Activated CD8-positive, alpha-beta memory T cell treated with anti-CD3 and anti-CD28 coated beads for 4 hours (primary cell): ENCODE data around the gene CACNA1A.

Experiments
- DNase-seq, 2 donors: peaks; one replicate each; pipeline ENCODE4 v3.0.0-alpha.2; 2020; ENCODE audit warnings: low read depth in 2 of 2

CACNA1A gene

GRCh38 chr19:13234518-13234917 lies 271.8 kb downstream of the CACNA1A start:
- peak; percentile 30 to 35 for DNase-seq

DNA sequence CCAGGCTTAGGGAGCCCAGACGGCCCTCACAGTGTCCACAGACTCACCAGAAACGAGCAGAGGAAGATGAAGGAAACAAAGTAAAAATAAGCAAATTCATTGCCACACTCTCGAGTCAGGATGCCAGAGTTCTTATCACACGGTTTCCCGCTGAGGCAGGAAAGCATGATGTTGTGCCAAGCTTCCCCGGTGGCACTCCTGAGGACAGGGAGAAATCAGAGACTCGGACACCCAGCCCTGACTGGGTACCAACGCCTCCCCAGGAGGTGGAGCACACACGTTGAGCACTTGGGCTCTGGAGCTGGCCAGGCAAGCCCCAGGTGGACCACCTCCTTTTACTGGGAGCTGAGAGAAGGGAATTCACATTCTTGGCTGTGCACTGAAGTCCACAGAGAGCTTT lies 274.6 kb downstream of the CACNA1A start:
- no peak for DNase-seq

DNA sequence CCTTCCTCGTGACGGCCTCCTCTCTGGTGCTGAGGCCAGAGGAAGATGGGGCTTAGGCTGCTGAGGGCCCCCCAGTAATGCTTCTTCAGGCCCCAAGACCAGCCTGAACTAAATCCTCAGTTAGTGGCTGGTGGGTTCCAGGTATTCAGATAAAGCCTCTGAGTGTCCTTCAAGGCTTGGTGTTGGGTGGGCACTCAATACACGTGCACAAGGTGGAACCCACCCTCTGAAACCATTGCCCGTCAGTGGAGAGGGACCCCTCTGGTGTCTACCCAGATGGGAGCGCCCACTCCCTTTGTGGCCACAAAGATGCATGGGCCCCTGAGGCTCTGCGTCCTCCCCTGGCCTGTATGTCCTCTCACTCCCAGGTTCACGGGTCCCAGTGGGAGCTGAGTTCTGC lies 277.0 kb downstream of the CACNA1A start:
- DNase-seq, result no peak

GRCh38 chr19:13228561-13228960 lies 277.7 kb downstream of the CACNA1A start:
- no peak for DNase-seq

GRCh38 chr19:13226983-13227382 lies 279.3 kb downstream of the CACNA1A start:
- no peak for DNase-seq

GRCh38 chr19:13225973-13226865 lies 280.1 kb downstream of the CACNA1A start:
- no peak for DNase-seq

DNA sequence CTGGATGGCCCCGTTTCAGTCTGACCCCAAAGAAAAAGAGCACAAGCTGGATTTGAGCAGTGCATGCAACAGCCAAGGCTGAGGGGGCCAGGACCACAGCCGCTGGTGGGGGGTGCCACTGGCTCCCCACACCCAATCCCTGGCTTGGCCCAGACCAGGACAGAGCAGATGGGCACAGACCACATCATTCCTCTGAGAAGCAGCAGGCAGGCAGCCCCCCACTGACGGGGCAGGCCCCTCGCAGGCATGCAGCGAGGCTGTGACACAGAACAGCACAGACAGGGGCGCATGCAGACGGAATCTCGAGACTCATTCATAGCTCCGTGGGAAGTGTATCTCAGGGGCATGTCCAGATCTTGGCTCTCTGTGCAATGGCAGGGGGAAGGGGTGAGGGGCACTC lies 281.2 kb downstream of the CACNA1A start:
- no peak for DNase-seq

- DNase-seq, result no peak
Observed at GRCh38 chr19:13220847-13221246, 285.4 kb downstream of the CACNA1A start.

- DNase-seq, result no peak
Observed at GRCh38 chr19:13215572-13216380, 290.5 kb downstream of the CACNA1A start.

GRCh38 chr19:13214036-13214730 lies 292.1 kb downstream of the CACNA1A start:
- DNase-seq, result no peak

- peak; percentile 51 to 58 for DNase-seq
Observed at GRCh38 chr19:13212759-13213330, 293.4 kb downstream of the CACNA1A start.

DNA sequence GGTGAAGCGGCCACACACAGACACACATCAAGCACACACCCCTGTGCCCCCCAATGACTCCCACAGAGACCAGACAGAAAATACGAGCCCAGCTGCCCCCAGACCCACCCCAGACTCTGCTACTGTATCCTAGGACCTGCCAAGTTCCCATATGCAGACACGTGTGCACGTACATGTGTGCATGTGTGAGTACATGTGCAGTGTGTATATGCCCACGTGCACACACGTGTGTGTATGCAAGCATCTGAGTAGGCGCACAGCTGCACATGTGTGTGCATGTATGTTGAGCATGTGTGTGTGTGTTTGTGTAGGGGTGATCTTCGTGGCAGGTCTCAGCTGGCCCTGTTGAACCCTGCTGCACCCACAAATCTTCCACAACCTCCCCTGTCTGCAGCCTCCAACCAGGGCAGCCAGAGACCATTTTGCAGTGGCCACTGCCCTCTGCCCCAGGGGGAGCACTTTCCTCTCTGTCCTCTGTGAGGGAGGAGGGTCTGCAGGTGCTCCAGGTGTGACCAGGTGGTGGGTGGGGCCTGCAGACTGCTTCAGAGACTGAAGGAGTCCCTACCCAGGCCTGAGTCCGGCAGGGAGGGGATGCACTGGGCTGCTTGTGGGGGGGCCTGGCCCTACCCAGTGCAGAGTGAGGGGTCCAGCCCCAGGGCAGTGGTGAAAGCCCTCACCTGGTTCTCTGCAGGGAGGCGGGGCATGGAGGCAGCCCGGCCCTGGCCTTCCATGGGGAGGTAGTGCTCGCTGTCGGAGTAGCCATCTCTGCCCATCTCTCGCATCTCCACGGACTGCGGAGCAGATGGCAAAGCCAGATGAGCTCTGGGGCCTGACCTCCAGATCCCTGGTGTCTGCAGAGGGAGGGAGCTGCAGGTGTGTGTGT lies 294.6 kb downstream of the CACNA1A start:
- DNase-seq, result no peak

DNA sequence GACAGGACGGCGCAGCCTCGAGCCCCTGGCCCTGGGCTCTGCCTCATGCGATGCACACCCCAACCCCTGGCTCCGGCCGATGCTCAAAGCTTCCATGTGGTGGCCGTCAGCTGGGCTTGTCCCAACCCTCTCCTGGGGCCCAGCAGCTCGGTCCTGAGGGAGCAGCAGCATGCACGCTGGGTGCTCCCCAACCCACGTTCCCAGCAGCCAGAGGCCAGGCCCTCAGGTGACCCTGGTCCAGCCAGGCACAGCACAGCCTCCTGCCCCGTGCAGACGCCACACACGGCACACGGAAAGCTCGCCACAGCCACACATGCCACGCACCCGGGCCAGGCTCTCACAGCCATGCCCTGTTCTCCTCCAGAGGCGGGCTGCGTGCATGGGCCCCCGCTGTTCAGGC lies 295.3 kb downstream of the CACNA1A start:
- no peak for DNase-seq

DNA sequence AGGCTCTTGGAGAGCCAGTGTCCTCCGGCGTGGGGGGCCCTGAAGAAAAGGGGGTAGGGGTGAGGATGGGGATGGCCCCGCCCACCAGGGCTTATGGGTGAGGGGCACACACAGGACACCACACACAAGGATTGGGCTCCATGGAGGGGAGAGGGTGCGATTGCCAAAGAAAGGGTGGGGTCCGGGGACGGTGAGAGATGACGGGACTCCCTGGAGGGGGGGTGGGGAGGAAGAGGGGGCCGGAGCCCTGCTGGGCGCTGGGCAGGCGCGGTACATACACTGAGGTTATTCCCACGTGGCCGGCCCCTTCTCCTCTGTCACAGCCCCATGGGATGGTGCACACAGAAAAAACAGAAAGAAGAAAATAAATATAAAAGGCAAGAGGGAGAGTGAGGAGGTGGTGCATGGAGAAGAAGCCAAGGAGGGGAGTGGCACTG lies 295.9 kb downstream of the CACNA1A start:
- DNase-seq, result no peak

- no peak for DNase-seq
Observed at GRCh38 chr19:13209484-13210338, 296.6 kb downstream of the CACNA1A start.

- DNase-seq, result no peak
Observed at GRCh38 chr19:13208672-13209483, 297.4 kb downstream of the CACNA1A start.

DNA sequence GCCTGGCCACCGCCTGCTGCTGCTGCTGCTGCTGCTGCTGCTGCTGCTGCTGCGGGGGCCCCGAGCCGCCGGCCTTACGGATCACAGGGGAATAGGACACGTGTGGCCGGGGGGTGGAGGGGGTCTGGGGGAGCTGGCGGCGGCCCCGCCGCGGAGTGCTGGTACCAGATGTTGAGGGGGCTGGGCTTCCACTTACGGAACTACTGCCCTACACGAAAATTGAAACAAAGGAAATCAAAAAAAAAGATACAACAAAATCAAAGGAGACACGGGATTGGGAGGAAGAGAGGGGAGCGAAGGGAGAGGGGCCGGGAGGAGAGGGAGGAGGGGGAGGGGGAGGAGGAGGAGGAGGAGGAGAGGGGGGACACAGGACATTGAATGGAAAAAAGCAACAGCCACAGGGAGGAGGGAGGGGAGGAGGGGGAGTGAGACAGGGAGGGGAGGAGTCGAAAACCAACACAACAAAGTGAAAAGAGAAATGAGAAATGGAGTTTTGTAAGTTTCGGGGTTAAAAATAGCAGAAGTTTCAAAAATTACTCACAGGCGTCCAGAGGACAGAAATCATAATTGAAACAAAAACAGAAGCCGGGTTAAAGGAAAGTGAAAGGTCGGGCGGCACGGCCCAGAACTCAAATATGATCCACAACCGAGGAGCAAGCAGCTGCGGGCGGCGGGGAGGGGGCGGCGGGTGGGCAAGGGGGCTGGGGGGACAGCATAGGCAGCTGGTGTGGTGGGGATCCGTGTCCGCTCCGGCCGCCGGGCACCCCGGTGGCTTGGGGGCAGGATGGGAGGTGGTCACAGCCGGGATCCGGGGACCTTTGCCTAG lies 298.2 kb downstream of the CACNA1A start:
- peak; percentile 32 to 39 for DNase-seq

DNA sequence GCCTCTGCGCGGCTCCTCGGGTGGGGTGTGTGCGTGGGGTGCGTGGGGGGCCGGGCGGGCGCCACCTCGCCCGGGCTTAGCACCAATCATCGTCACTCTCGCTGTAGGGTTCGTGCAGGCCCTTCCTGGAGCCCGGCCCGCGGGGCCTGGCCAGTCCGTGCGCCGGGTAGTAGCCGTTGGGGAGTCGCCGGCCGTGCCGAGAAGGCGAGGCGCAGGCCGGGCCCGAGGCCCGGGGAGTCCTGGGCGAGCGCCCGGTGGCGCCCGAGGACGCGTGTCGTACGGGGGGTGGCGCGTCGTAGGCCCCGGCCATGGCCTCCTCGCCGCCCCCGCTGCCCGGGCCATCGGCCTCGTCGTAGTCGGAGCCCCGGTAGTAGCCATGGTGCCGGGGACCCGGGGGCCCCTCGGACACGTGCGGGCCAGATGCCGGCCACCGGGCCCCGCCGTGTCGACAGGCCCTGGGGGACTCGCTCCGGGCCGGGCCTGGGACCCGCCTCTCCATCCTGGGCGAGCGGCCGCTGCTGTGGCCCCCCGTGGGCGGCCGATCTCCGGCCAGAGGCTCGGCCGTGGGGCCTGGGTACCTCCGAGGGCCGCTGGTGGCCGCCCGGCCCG lies 298.9 kb downstream of the CACNA1A start:
- DNase-seq, result no peak
